IMR-90 (cell line): ENCODE measurements around the gene UBR4. TPM values are rescaled to one million over a fixed set of nuclear protein-coding genes. Genes with fewer than 3 reads are reported as not detected.

Source experiments
- ATAC-seq: fragments of 200-7000 bp; cut with Tn5 transposase; 2 replicates; pipeline ENCODE4 v1.9.1; 2020; ENCODE audit warnings: low read depth, mild to moderate bottlenecking, moderate library complexity
- BruUV-seq: library from RNA; stranded (reverse); fragments of 400-500 nt; replicated peaks from 2 replicates; lab custom pipeline; 2021; lab: Mats Ljungman, UMichigan
- CTCF ChIA-PET: fragments of 300-600 bp; formaldehyde crosslinking; extraction: SDS; loops from one replicate; lab custom pipeline; 2021; ENCODE audit warnings: antibody characterized with exemption; lab: Yijun Ruan, JAX
- POLR2A ChIA-PET: fragments of 300-600 bp; sonication (Branson Sonifier 250); formaldehyde crosslinking; loops from one replicate; lab custom pipeline; 2022; ENCODE audit warnings: antibody characterized with exemption; ENCODE audit not compliant: unreplicated experiment; lab: Charles Lee
- DNase-seq: peaks from one replicate; pipeline ENCODE4 v3.0.0; 2013
- H2AFZ ChIP-seq: replicated peaks from 2 replicates; pipeline ENCODE3; 2013; ENCODE audit warnings: low read length, mild to moderate bottlenecking; ENCODE audit not compliant: poor library complexity
- H2AK5ac ChIP-seq: 2 replicates; pipeline ENCODE4 v1.6.1; 2013; ENCODE audit warnings: low read depth, low read length, inconsistent platforms
- H2AK9ac ChIP-seq: replicated peaks from 2 replicates; pipeline ENCODE3; 2013; ENCODE audit warnings: mild to moderate bottlenecking, low read depth, low read length, moderate library complexity; ENCODE audit not compliant: poor library complexity
- H2BK120ac ChIP-seq: 2 replicates; pipeline ENCODE4 v1.6.1; 2013; ENCODE audit warnings: low read depth, low read length, inconsistent platforms
- H2BK15ac ChIP-seq: 3 replicates; pipeline ENCODE4 v1.6.1; 2013; ENCODE audit warnings: low read depth, low read length, inconsistent platforms
- H2BK20ac ChIP-seq: 2 replicates; pipeline ENCODE4 v1.6.1; 2013; ENCODE audit warnings: low read depth, mild to moderate bottlenecking, inconsistent platforms, low read length, moderate library complexity
- H2BK5ac ChIP-seq: 2 replicates; pipeline ENCODE4 v1.6.1; 2013; ENCODE audit warnings: mild to moderate bottlenecking, low read depth, low read length, inconsistent platforms; ENCODE audit not compliant: poor library complexity, severe bottlenecking
- H3K14ac ChIP-seq: replicated peaks from 2 replicates; pipeline ENCODE4 v1.6.1; 2013; ENCODE audit warnings: low read depth, low read length, inconsistent platforms
- H3K18ac ChIP-seq: 2 replicates; pipeline ENCODE4 v1.6.1; 2013; ENCODE audit warnings: low read depth, low read length, control low read depth
- H3K23ac ChIP-seq: 2 replicates; pipeline ENCODE4 v1.6.1; 2013; ENCODE audit warnings: low read depth, low read length, inconsistent platforms
- H3K27ac ChIP-seq: 2 replicates; pipeline ENCODE4 v1.5.1; 2013; ENCODE audit warnings: mild to moderate bottlenecking, control low read depth, low read length; ENCODE audit not compliant: insufficient read depth
- H3K27me3 ChIP-seq: 2 replicates; pipeline ENCODE4 v1.6.1; 2013; ENCODE audit warnings: low read length; ENCODE audit not compliant: control insufficient read depth, insufficient read depth
- H3K36me3 ChIP-seq: 2 replicates; pipeline ENCODE4 v1.6.1; 2013; ENCODE audit warnings: low read length, mixed read lengths; ENCODE audit not compliant: control insufficient read depth, insufficient read depth
- H3K4ac ChIP-seq: 2 replicates; pipeline ENCODE4 v1.6.1; 2013; ENCODE audit warnings: low read depth, low read length, inconsistent platforms
- H3K4me1 ChIP-seq: 2 replicates; pipeline ENCODE4 v1.6.1; 2013; ENCODE audit warnings: low read length, mixed read lengths; ENCODE audit not compliant: control insufficient read depth, insufficient read depth
- H3K4me2 ChIP-seq: 2 replicates; pipeline ENCODE4 v1.6.1; 2013; ENCODE audit warnings: low read depth, mild to moderate bottlenecking, control low read depth, low read length, moderate library complexity
- H3K4me3 ChIP-seq: 2 replicates; pipeline ENCODE4 v1.5.1; 2013; ENCODE audit warnings: low read depth, mild to moderate bottlenecking, control low read depth, low read length, moderate library complexity; ENCODE audit not compliant: insufficient read depth
- H3K56ac ChIP-seq: 2 replicates; pipeline ENCODE4 v1.6.1; 2013; ENCODE audit warnings: low read length, inconsistent platforms; ENCODE audit not compliant: insufficient read depth; ENCODE audit errors: extremely low read depth
- H3K79me1 ChIP-seq, 2 experiments: 2 replicates each; pipeline ENCODE4 v1.6.1; 2013; ENCODE audit warnings: low read length in 2 of 2, inconsistent platforms in 1 of 2, low read depth in 1 of 2
- H3K9ac ChIP-seq: 2 replicates; pipeline ENCODE4 v1.6.1; 2013; ENCODE audit warnings: low read depth, low read length, control low read depth
- H3K9me1 ChIP-seq: 2 replicates; pipeline ENCODE4 v1.6.1; 2013; ENCODE audit warnings: low read length, inconsistent platforms; ENCODE audit not compliant: insufficient read depth
- H3K9me3 ChIP-seq: 2 replicates; pipeline ENCODE4 v1.6.1; 2013; ENCODE audit warnings: low read length; ENCODE audit not compliant: control insufficient read depth, insufficient read depth
- H4K20me1 ChIP-seq: 2 replicates; pipeline ENCODE4 v1.6.1; 2013; ENCODE audit warnings: low read length, inconsistent platforms; ENCODE audit not compliant: insufficient read depth
- H4K5ac ChIP-seq: 2 replicates; pipeline ENCODE4 v1.6.1; 2013; ENCODE audit warnings: mild to moderate bottlenecking, low read depth, low read length, control low read depth
- H4K8ac ChIP-seq, 2 experiments: 2 replicates each; pipeline ENCODE4 v1.6.1; 2013; ENCODE audit warnings: low read depth in 2 of 2, low read length in 2 of 2, control low read depth in 1 of 2, inconsistent platforms in 1 of 2
- H4K91ac ChIP-seq: 2 replicates; pipeline ENCODE4 v1.6.1; 2013; ENCODE audit warnings: low read depth, low read length, inconsistent platforms; ENCODE audit not compliant: insufficient read depth
- CEBPB ChIP-seq: IDR thresholded peaks from 2 replicates; pipeline ENCODE4 v1.6.1; 2012; ENCODE audit warnings: low read depth, low read length, improper control_type of control experiment
- CTCF ChIP-seq: conservative IDR thresholded peaks from 2 replicates; pipeline ENCODE4 v1.5.1; 2012; ENCODE audit warnings: mild to moderate bottlenecking, low read depth, low read length, improper control_type of control experiment
- FOS ChIP-seq: fragments of 150-350 bp; IDR thresholded peaks from 2 replicates; pipeline ENCODE4 v1.6.1; 2016; ENCODE audit warnings: low read depth, low read length
- MAFK ChIP-seq: IDR thresholded peaks from 2 replicates; pipeline ENCODE4 v1.6.1; 2012; ENCODE audit warnings: low read depth, low read length, improper control_type of control experiment
- MAZ ChIP-seq: IDR thresholded peaks from 2 replicates; pipeline ENCODE4 v1.6.1; 2012; ENCODE audit warnings: low read depth, mild to moderate bottlenecking, low read length, improper control_type of control experiment, moderate library complexity, borderline replicate concordance
- MXI1 ChIP-seq: IDR thresholded peaks from 2 replicates; pipeline ENCODE4 v1.6.1; 2012; ENCODE audit warnings: low read depth, mild to moderate bottlenecking, low read length, moderate library complexity, borderline replicate concordance
- NFE2L2 ChIP-seq: fragments of 150-350 bp; IDR thresholded peaks from 2 replicates; pipeline ENCODE4 v1.6.1; 2016; ENCODE audit warnings: low read depth, mild to moderate bottlenecking, low read length
- RCOR1 ChIP-seq: IDR thresholded peaks from 2 replicates; pipeline ENCODE4 v1.6.1; 2012; ENCODE audit warnings: mild to moderate bottlenecking, low read length, improper control_type of control experiment; ENCODE audit not compliant: insufficient replicate concordance
- SMC3 ChIP-seq: fragments of 150-350 bp; IDR thresholded peaks from 2 replicates; pipeline ENCODE4 v1.6.1; 2016; ENCODE audit warnings: low read depth, mild to moderate bottlenecking, antibody characterized with exemption, low read length, moderate library complexity
- USF2 ChIP-seq: fragments of 150-350 bp; IDR thresholded peaks from 2 replicates; pipeline ENCODE4 v1.6.1; 2017; ENCODE audit warnings: mild to moderate bottlenecking, antibody characterized with exemption, low read length, low read depth
- WGBS, 2 experiments: methylation state at CpG; one replicate each; pipeline versions ENCODE4 v1.1.5 to v1.1.7; 2013; ENCODE audit warnings: missing lambda C conversion rate in 2 of 2; ENCODE audit not compliant: insufficient read length in 1 of 2; ENCODE audit errors: extremely low coverage in 2 of 2; 5-methylcytosine and 5-hydroxymethylcytosine counted together
- dilution Hi-C: fragments of 300-500 bp; cut with HindIII; formaldehyde crosslinking; loops from one replicate; pipeline ENCODE4 v1.14.3; 2018; ENCODE audit warnings: low sequenced_read_pairs; ENCODE audit not compliant: unreplicated experiment
- in situ Hi-C: fragments of 300-500 bp; cut with MboI; formaldehyde crosslinking; loops from 3 replicates; pipeline ENCODE4 v1.14.3; 2019; ENCODE audit warnings: low sequenced_read_pairs, inconsistent platforms, mixed read lengths
- intact Hi-C: fragments of 100-400 bp; cut with micrococcal nuclease; formaldehyde crosslinking; loops from 2 replicates; pipeline ENCODE4 v1.10.0; 2022
- polyA plus RNA-seq, 3 experiments: library from polyadenylated mRNA; depleted of rRNA; stranded (reverse); fragments of >200 nt; gene quantifications; 2 replicates each; pipeline ENCODE4 v1.2.3, GENCODE V29; 2012; ENCODE audit warnings: low replicate concordance in 1 of 3
- total RNA-seq: library from RNA; depleted of rRNA; stranded (reverse); fragments of >200 nt; gene quantifications from 2 replicates; pipeline ENCODE4 v1.2.3, GENCODE V29; 2012
- TF ChIP-seq, protein P1 (sequence below): fragments of 150-350 bp; IDR thresholded peaks from 2 replicates; pipeline ENCODE4 v1.6.1; 2016; ENCODE audit warnings: low read depth, mild to moderate bottlenecking, low read length, moderate library complexity, borderline replicate concordance

UBR4 gene
- total and polyA plus RNA-seq, 2 of the 4 experiments (the other 2 are of a cell fraction), result 87.8 to 121 TPM

GRCh38 chr1:19040010-19040680 lies 169.9 kb downstream of the UBR4 start:
- no peak overlapping the region for H2BK120ac ChIP-seq
- BruUV-seq, result no TSS peak
- no peak overlapping the region for H3K14ac ChIP-seq
- no peaks in the 10 kb centered on the region for H3K9me3 ChIP-seq
- no peak overlapping the region for H2BK5ac ChIP-seq
- H3K4ac ChIP-seq, result no peak overlapping the region
- WGBS, 2 experiments, result no CpG with 5 or more reads among the region's 4 CpGs
- no peak overlapping the region for H3K4me3 ChIP-seq
- no peak overlapping the region for H2AFZ ChIP-seq
- H4K91ac ChIP-seq, result no peak overlapping the region
- intact Hi-C loops, result no loop called here
- peaks cover 55% of the 10 kb centered on the region for H3K27me3 ChIP-seq
- no peak for DNase-seq
- POLR2A ChIA-PET, result no interaction called here
- no peaks in the 10 kb centered on the region for H4K20me1 ChIP-seq
- TF ChIP-seq MAZ (no peak), FOS (no peak), MAFK (no peak), CEBPB (no peak), NFE2L2 (no peak), USF2 (no peak), SMC3 (no peak), RCOR1 (no peak), CTCF (no peak), MXI1 (no peak)
- TF ChIP-seq, protein P1, sequence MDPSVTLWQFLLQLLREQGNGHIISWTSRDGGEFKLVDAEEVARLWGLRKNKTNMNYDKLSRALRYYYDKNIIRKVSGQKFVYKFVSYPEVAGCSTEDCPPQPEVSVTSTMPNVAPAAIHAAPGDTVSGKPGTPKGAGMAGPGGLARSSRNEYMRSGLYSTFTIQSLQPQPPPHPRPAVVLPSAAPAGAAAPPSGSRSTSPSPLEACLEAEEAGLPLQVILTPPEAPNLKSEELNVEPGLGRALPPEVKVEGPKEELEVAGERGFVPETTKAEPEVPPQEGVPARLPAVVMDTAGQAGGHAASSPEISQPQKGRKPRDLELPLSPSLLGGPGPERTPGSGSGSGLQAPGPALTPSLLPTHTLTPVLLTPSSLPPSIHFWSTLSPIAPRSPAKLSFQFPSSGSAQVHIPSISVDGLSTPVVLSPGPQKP, result no peak
- H3K4me1 ChIP-seq, result no peaks in the 10 kb centered on the region; the same call in 1 of the 2 replicates
- CTCF ChIA-PET, result no interaction called here
- H3K79me1 ChIP-seq, result no peaks in the 10 kb centered on the region
- in situ Hi-C loops, result no loop called here
- H4K5ac ChIP-seq, result no peak overlapping the region
- no peak overlapping the region for H2BK20ac ChIP-seq
- no peaks in the 10 kb centered on the region for H3K36me3 ChIP-seq
- no peak overlapping the region for H2AK9ac ChIP-seq
- no peak overlapping the region for H2AK5ac ChIP-seq
- no peak overlapping the region for H3K18ac ChIP-seq
- H3K4me2 ChIP-seq, result no peak overlapping the region
- no peaks in the 10 kb centered on the region for H3K9me1 ChIP-seq
- ATAC-seq, result no peak
- dilution Hi-C loops, result no loop called here
- no peak overlapping the region for H3K9ac ChIP-seq
- no peak overlapping the region for H3K27ac ChIP-seq
- no peak overlapping the region for H4K8ac ChIP-seq
- no peak overlapping the region for H3K56ac ChIP-seq
- H2BK15ac ChIP-seq, result no peak overlapping the region
- H3K23ac ChIP-seq, result no peak overlapping the region
